C4-2B (cell line): ENCODE data around the gene SPINDOC.
A peak's percentile ranks its signal among the peaks of the same experiment; 100 is the strongest.

ENCODE experiments used
- CTCF ChIP-seq: fragments of 450-650 bp; conservative IDR thresholded peaks from 2 replicates; pipeline ENCODE4 v1.5.1; 2017; ENCODE audit warnings: mild to moderate bottlenecking
- ZFX ChIP-seq: fragments of 450-650 bp; IDR thresholded peaks from 2 replicates; pipeline ENCODE4 v1.6.1; 2017

GRCh38 chr11:63768237-63769041 lies 44.8 kb upstream of the SPINDOC start, which contains the start of gene ZFTA:
- peak; percentile 95 for TF ChIP-seq CTCF
- TF ChIP-seq ZFX = no peak
